CD14-positive monocyte (primary cell): ENCODE data around the gene ASIC2. TPM values are rescaled to one million over a fixed set of nuclear protein-coding genes. Genes with fewer than 3 reads are reported as not detected.

Experiments used
- DNase-seq, 3 donors: peaks; one replicate each; pipeline ENCODE4 v3.0.0-alpha.2; 2011 to 2022
- H2AFZ ChIP-seq: 2 replicates; pipeline ENCODE4 v1.6.0; 2012; ENCODE audit warnings: mild to moderate bottlenecking, low read depth, low read length, inconsistent platforms; ENCODE audit not compliant: insufficient read depth, poor library complexity, severe bottlenecking
- H3K27ac ChIP-seq, 2 donors: 1 replicate in 1 of 2; 2 replicates in 1 of 2; pipeline ENCODE4 v1.5.1; 2012 to 2013; ENCODE audit warnings: low read length in 2 of 2, control low read depth in 1 of 2, inconsistent platforms in 1 of 2, low read depth in 1 of 2, mild to moderate bottlenecking in 1 of 2
- H3K27me3 ChIP-seq, 2 donors: one replicate each; pipeline versions ENCODE4 v1.6.0 to v1.6.1; 2011 to 2013; ENCODE audit warnings: low read length in 2 of 2; ENCODE audit not compliant: control insufficient read depth in 2 of 2, insufficient read depth in 2 of 2
- H3K36me3 ChIP-seq, 2 donors: replicated peaks in 1 of 2; 1 replicate in 1 of 2; 2 replicates in 1 of 2; pipeline versions ENCODE4 v1.5.1 to v1.6.1; 2012 to 2013; ENCODE audit warnings: low read length in 2 of 2, control low read depth in 1 of 2, inconsistent platforms in 1 of 2, mild to moderate bottlenecking in 1 of 2; ENCODE audit not compliant: insufficient read depth in 2 of 2, control insufficient read depth in 1 of 2
- H3K4me1 ChIP-seq, 2 donors: 1 replicate in 1 of 2; 2 replicates in 1 of 2; pipeline versions ENCODE4 v1.5.1 to v1.6.1; 2012 to 2013; ENCODE audit warnings: low read length in 2 of 2, control low read depth in 1 of 2, inconsistent platforms in 1 of 2, mild to moderate bottlenecking in 1 of 2, moderate library complexity in 1 of 2; ENCODE audit not compliant: insufficient read depth in 2 of 2, control insufficient read depth in 1 of 2
- H3K4me2 ChIP-seq: replicated peaks from 2 replicates; pipeline ENCODE3; 2012; ENCODE audit warnings: low read length, moderate library complexity, mild to moderate bottlenecking; ENCODE audit not compliant: poor library complexity, severe bottlenecking; ENCODE audit errors: extremely low read depth
- H3K4me3 ChIP-seq, 3 experiments: fragments of 200-600 bp in 1 of 3; sonication (generic) in 1 of 3; replicated peaks in 1 of 3; 1 replicate in 2 of 3; 2 replicates in 1 of 3; pipeline ENCODE4 v1.5.1; 2011 to 2013; ENCODE audit warnings: low read length in 3 of 3, mild to moderate bottlenecking in 3 of 3, control low read depth in 2 of 3, low read depth in 2 of 3, inconsistent platforms in 1 of 3, moderate library complexity in 1 of 3
- H3K79me2 ChIP-seq: 2 replicates; pipeline ENCODE4 v1.6.0; 2012; ENCODE audit warnings: mild to moderate bottlenecking, control low read depth, inconsistent platforms, low read length, moderate library complexity; ENCODE audit not compliant: insufficient read depth
- H3K9ac ChIP-seq: 2 replicates; pipeline ENCODE4 v1.6.0; 2017; ENCODE audit warnings: low read length, mild to moderate bottlenecking; ENCODE audit not compliant: insufficient read depth, poor library complexity, severe bottlenecking
- H3K9me3 ChIP-seq, 2 donors: replicated peaks in 1 of 2; 1 replicate in 1 of 2; 2 replicates in 1 of 2; pipeline versions ENCODE4 v1.5.1 to v1.6.1; 2012 to 2013; ENCODE audit warnings: low read length in 2 of 2, control low read depth in 1 of 2; ENCODE audit not compliant: control insufficient read depth in 1 of 2, insufficient read depth in 1 of 2
- H4K20me1 ChIP-seq: 2 replicates; pipeline ENCODE4 v1.6.0; 2012; ENCODE audit warnings: mild to moderate bottlenecking, low read length, control low read depth, moderate library complexity; ENCODE audit not compliant: insufficient read depth
- H3K27ac Mint-ChIP-seq, 7 donors: one replicate each; pipeline ENCODE4 v1.8.0; 2020; ENCODE audit warnings: mild to moderate bottlenecking in 7 of 7, mixed read lengths in 7 of 7, moderate library complexity in 6 of 7, inconsistent platforms in 2 of 7
- H3K27me3 Mint-ChIP-seq, 3 donors: one replicate each; pipeline ENCODE4 v1.8.0; 2021 to 2022; ENCODE audit warnings: low read depth in 3 of 3, mild to moderate bottlenecking in 3 of 3, mixed read lengths in 3 of 3, moderate library complexity in 3 of 3, inconsistent platforms in 1 of 3
- H3K36me3 Mint-ChIP-seq, 2 donors: one replicate each; pipeline ENCODE4 v1.8.0; 2020; ENCODE audit warnings: mixed read lengths in 2 of 2, inconsistent platforms in 1 of 2, mild to moderate bottlenecking in 1 of 2
- H3K4me1 Mint-ChIP-seq: one replicate; pipeline ENCODE4 v1.8.0; 2020; ENCODE audit warnings: mild to moderate bottlenecking, mixed read lengths
- H3K4me3 Mint-ChIP-seq, 2 donors: one replicate each; pipeline ENCODE4 v1.8.0; 2020; ENCODE audit warnings: mild to moderate bottlenecking in 2 of 2, mixed read lengths in 2 of 2, moderate library complexity in 1 of 2
- H3K9me3 Mint-ChIP-seq, 7 donors: one replicate each; pipeline ENCODE4 v1.8.0; 2020 to 2022; ENCODE audit warnings: mixed read lengths in 7 of 7, mild to moderate bottlenecking in 6 of 7, moderate library complexity in 6 of 7, inconsistent platforms in 2 of 7
- WGBS: methylation state at CpG from one replicate; pipeline ENCODE4 v1.1.5; 2013; ENCODE audit warnings: missing lambda C conversion rate; ENCODE audit not compliant: insufficient coverage; 5-methylcytosine and 5-hydroxymethylcytosine counted together
- intact Hi-C, 2 donors: fragments of 100-400 bp; cut with micrococcal nuclease; formaldehyde crosslinking; loops; one replicate each; pipeline versions ENCODE4 v1.15.0 to v1.15.1; 2023
- polyA plus RNA-seq, 3 donors: library from polyadenylated mRNA; depleted of rRNA in 1 of 3; unstranded in 2 of 3; stranded (reverse) in 1 of 3; fragments of 300-500 nt in 2 of 3; fragments of >200 nt in 1 of 3; fragmentation: Illumina TruSeq in 2 of 3; gene quantifications; 1 replicate in 2 of 3; 2 replicates in 1 of 3; pipeline ENCODE4 v1.2.3, GENCODE V29; 2012 to 2021
- TF ChIP-seq, protein P1 (sequence below): fragments of 200-600 bp; IDR thresholded peaks from one replicate; pipeline ENCODE4 v1.8.0; 2022; ENCODE audit warnings: antibody characterized with exemption, mild to moderate bottlenecking

The ASIC2 gene
- polyA plus RNA-seq, 3 donors: not detected

GRCh38 chr17:32995416-32996045 lies 297.6 kb downstream of the ASIC2 start:
- no peaks in the 10 kb centered on the region for H3K27me3 ChIP-seq
- H4K20me1 ChIP-seq: no peaks in the 10 kb centered on the region
- peaks cover 0 to 2% (median 0%) of the 10 kb centered on the region in 7 donors for H3K9me3 Mint-ChIP-seq
- H3K4me3 Mint-ChIP-seq: no peak overlapping the region
- no peak for DNase-seq
- peaks cover 7% of the 10 kb centered on the region for H3K4me1 Mint-ChIP-seq
- H3K27ac ChIP-seq: no peak overlapping the region
- H2AFZ ChIP-seq: no peak overlapping the region
- no peaks in the 10 kb centered on the region for H3K4me1 ChIP-seq
- no peaks in the 10 kb centered on the region for H3K36me3 ChIP-seq
- H3K79me2 ChIP-seq: no peaks in the 10 kb centered on the region
- 95% methylated on average over 11 of the region's 14 CpGs for WGBS
- H3K27ac Mint-ChIP-seq: no peak overlapping the region
- no peak overlapping the region for H3K9ac ChIP-seq
- no peaks in the 10 kb centered on the region for H3K9me3 ChIP-seq
- peaks cover 3 to 13% (median 11%) of the 10 kb centered on the region in 3 donors for H3K27me3 Mint-ChIP-seq
- H3K4me2 ChIP-seq: no peak overlapping the region
- TF ChIP-seq, protein P1, sequence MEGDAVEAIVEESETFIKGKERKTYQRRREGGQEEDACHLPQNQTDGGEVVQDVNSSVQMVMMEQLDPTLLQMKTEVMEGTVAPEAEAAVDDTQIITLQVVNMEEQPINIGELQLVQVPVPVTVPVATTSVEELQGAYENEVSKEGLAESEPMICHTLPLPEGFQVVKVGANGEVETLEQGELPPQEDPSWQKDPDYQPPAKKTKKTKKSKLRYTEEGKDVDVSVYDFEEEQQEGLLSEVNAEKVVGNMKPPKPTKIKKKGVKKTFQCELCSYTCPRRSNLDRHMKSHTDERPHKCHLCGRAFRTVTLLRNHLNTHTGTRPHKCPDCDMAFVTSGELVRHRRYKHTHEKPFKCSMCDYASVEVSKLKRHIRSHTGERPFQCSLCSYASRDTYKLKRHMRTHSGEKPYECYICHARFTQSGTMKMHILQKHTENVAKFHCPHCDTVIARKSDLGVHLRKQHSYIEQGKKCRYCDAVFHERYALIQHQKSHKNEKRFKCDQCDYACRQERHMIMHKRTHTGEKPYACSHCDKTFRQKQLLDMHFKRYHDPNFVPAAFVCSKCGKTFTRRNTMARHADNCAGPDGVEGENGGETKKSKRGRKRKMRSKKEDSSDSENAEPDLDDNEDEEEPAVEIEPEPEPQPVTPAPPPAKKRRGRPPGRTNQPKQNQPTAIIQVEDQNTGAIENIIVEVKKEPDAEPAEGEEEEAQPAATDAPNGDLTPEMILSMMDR: no peak
- H3K4me3 ChIP-seq: no peak overlapping the region
- H3K36me3 Mint-ChIP-seq: no peaks in the 10 kb centered on the region
- intact Hi-C loops: no loop called here

DNA sequence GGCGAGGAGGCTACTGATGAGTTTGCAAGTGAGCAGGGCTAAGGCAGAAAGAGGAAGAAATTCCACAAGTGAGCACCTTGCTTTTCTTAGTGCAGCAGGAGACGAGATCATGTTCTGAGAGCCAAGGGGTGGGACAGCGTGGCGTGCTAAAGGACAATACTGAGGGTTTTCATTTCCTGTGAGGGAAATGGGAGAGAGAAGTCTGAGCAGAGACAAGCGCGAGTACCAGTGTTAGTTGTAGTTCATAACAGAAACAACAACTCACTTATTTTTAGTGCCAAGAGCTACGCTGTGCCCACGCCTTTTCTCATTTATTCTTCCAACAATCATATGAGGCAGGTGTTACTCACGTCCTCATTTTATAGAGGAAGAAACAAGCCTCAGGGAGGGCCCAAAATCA lies 299.1 kb downstream of the ASIC2 start:
- peaks cover 0 to 2% of the 10 kb centered on the region in 2 donors for H3K9me3 ChIP-seq
- no peaks in the 10 kb centered on the region for H3K36me3 Mint-ChIP-seq
- no peak overlapping the region for H2AFZ ChIP-seq
- H3K4me1 ChIP-seq: no peaks in the 10 kb centered on the region
- H3K9ac ChIP-seq: no peak overlapping the region
- intact Hi-C loops: no loop called here
- H3K4me1 Mint-ChIP-seq: peaks cover 7% of the 10 kb centered on the region
- no peak for DNase-seq
- peaks cover 0 to 4% (median 2%) of the 10 kb centered on the region in 7 donors for H3K9me3 Mint-ChIP-seq
- H3K4me2 ChIP-seq: no peak overlapping the region
- H3K4me3 Mint-ChIP-seq: no peak overlapping the region
- no peaks in the 10 kb centered on the region for H3K27me3 ChIP-seq
- no peaks in the 10 kb centered on the region for H3K79me2 ChIP-seq
- H4K20me1 ChIP-seq: no peaks in the 10 kb centered on the region
- H3K27ac ChIP-seq: no peak overlapping the region
- H3K36me3 ChIP-seq: no peaks in the 10 kb centered on the region
- H3K27ac Mint-ChIP-seq: no peak overlapping the region
- TF ChIP-seq, protein P1: no peak
- no peak overlapping the region for H3K4me3 ChIP-seq
- peaks cover 3 to 13% (median 11%) of the 10 kb centered on the region in 3 donors for H3K27me3 Mint-ChIP-seq
- WGBS: 51% methylated on average over 2 of the region's 9 CpGs
